Superior temporal gyrus (tissue), 1 donor: ENCODE measurements around the gene ZNF629.
A peak's percentile ranks its signal among the peaks of the same experiment; 100 is the strongest.

Experiments used
- DNase-seq: peaks from one replicate; pipeline ENCODE4 v3.0.0-alpha.2; 2016; ENCODE audit errors: extremely low spot score

Gene ZNF629

DNA sequence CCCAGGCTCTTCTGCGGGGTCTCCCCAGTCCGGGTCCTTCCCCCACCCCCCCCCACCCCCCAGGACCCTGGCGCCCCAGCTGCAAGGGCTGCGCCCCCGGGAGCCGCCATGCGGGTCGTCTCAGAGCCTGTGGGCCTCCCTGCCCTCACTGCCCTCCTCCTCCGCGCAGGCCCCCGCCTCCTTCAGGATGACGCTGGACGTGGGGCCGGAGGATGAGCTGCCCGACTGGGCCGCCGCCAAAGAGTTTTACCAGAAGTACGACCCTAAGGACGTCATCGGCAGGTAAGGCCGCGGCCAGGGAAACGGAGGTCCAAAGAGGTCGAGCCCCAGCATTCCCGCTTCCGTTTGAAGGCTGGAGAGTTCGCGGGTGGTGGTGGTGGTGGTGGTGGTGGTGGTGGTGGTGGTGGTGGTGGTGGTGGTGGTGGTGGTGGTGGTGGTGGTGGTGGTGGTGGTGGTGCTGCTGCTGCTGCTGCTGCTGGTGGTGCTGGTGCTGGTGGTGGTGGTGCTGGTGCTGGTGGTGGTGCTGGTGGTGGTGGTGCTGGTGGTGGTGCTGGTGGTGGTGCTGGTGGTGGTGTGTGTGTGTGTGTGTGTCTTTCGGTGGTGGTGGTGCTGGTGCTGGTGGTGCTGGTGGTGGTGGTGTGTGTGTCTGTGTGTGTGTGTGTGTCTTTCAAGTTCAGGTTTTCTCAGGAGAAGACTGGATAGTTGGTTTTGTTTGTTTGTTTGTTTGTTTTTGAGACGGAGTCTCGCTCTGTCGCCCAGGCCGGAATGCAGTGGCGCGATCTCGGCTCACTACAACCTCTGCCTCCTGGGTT lies 38.2 kb downstream of the ZNF629 start:
- no peak for DNase-seq

DNA sequence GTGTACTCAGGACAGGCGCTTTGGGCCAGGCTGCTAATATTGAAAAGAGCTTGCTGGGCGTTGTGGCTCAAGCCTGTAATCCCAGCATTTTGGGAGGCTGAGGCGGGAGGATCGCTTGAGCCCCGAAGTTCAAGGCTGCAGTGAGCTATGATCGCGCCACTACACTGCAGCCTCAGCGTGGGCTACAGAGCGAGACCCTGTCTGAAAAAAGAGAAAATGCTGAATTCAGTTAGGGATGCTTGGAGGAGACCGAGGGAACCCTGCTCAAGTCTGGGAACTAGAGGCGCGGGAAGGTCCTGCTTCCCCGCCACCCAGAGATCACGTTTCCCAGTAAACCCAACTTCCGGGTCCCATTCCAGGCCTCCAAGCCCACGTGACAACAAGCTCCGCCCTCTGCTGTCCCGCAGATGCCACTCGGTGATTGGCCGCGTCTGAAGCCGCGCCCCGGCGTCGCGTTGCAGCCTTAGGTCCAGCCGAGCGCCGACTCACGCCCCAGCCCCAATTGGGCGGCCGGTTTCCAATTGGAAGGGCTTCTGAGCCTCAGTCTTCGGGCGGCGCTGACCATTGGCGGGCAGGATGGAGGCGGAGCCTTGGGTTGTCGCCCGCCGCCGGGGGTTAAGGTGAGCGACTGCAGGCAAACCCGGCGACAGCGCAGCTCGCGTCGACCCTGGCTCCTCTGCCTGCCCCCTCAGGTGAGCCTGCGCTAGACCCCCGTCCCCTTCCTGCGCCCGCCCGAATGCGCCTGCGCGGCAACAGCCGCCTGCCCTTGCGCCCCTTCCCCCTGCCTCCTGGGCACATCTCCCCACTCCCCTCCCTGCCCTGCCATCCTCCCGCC lies 39.0 kb downstream of the ZNF629 start, which contains the start of gene PHKG2:
PHKG2 (plus strand) TSS at position 627 of the 835 bp plus-strand sequence. CDS start 396 bp downstream, outside the sequence.
- DNase-seq = peak; percentile 99

DNA sequence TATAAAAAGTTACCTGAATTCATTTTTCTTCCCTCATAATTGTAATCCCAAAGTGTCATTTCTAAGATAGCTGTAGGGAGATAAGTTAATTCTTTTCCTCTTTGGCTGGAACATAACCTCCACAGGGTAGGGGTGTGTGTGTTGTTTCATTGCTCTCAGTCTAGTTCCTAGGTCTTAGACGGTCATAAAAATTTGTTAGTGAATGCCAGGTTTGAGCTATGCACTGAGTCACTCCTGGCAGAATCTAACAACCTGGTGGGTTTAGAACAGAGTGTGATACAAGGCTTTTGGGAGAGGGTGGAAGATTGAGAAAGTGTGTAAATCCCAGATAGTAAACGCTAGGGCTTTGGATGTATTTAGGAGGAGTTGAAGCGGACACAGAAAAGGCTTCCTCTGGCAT lies 39.7 kb downstream of the ZNF629 start:
- DNase-seq = no peak

GRCh38 chr16:30746638-30747175 lies 40.3 kb downstream of the ZNF629 start:
- no peak for DNase-seq

- no peak for DNase-seq
Measured at GRCh38 chr16:30745082-30745481, 41.9 kb downstream of the ZNF629 start.

DNA sequence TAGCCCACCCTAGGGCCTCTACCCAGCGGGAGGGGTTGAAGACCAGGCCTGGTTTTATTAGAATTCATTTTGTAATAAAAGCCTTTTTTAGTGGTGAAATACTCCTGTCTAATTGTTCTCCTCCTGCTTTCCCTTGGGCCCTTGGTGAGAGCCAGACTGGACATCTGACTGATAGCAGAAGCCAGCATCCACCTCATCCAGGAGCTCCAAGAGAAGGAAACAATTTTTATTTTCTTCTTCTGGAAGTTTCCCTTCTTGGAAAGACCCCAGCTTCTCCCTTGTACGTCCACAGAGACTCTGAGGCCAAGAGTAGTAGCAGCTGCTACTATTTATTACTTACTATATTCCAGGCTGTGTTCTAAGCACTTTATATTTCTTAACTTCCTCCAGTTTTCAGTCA lies 42.8 kb downstream of the ZNF629 start:
- no peak for DNase-seq

DNA sequence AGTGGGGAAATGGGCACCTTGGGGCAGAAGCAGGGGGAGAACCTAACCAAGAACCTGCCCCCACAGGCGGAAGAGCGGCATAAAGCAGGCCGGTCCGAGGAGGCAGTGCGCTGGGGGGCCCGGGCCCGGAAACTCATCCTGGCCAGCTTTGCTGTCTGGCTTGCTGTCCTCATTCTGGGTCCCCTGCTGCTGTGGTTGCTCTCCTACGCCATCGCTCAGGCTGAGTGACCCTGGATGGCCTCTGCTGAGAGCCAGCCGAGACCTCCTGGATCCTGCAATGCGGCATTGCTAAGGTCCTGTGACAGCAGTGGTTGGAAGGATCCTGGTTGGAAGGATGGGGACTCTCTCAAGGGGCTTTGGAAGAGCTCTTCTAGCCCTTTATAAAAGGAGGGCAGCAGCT lies 43.3 kb downstream of the ZNF629 start:
- no peak for DNase-seq

DNA sequence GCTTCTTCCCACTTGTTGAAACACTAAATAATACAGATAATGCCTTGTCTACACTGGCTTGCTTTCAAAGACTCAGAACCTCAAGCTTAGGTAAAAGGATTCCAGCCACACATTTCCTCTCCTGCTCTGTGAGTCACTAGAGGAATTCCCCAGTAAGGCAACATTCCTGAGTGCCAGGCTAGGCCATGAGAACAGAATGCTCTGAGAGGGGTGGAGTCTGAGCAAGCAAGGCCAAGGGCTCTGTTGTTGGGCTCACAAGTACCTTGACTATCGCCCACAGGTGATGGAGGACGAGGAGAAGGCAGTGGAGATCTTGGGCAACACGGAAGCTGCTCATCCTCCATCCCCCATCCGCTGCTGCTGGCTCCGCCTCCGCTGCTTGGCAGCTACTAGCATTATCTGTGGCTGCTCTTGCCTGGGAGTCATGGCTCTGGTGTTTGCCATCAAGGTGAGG lies 45.5 kb downstream of the ZNF629 start:
- no peak for DNase-seq

- no peak for DNase-seq
Measured at GRCh38 chr16:30740364-30741251, 46.4 kb downstream of the ZNF629 start.

- DNase-seq = no peak
Measured at GRCh38 chr16:30738984-30739951, 47.7 kb downstream of the ZNF629 start.

DNA sequence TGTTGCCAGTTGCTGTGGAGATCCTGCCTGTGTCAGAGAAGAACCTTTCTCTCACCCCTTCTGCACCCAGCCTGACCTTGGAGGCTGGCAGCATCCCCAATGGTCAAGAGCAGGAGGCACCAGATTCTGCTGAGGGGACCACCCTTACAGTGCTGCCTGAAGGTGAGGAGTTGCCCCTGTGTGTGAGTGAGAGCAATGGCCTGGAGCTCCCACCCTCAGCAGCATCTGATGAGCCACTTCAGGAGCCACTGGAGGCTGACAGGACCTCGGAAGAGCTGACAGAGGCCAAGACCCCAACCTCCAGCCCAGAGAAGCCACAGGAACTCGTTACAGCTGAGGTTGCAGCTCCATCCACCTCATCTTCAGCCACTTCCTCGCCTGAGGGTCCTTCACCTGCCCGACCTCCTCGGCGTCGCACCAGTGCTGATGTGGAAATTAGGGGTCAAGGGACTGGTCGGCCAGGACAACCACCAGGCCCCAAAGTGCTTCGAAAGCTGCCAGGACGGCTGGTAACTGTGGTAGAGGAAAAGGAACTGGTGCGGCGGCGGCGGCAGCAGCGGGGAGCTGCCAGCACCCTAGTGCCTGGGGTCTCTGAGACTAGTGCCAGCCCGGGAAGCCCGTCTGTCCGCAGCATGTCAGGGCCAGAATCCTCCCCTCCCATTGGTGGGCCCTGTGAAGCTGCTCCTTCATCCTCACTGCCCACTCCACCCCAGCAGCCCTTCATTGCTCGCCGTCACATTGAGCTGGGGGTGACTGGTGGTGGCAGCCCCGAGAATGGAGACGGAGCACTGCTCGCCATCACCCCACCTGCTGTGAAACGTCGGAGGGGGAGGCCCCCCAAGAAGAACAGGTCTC lies 49.0 kb downstream of the ZNF629 start:
- no peak for DNase-seq

DNA sequence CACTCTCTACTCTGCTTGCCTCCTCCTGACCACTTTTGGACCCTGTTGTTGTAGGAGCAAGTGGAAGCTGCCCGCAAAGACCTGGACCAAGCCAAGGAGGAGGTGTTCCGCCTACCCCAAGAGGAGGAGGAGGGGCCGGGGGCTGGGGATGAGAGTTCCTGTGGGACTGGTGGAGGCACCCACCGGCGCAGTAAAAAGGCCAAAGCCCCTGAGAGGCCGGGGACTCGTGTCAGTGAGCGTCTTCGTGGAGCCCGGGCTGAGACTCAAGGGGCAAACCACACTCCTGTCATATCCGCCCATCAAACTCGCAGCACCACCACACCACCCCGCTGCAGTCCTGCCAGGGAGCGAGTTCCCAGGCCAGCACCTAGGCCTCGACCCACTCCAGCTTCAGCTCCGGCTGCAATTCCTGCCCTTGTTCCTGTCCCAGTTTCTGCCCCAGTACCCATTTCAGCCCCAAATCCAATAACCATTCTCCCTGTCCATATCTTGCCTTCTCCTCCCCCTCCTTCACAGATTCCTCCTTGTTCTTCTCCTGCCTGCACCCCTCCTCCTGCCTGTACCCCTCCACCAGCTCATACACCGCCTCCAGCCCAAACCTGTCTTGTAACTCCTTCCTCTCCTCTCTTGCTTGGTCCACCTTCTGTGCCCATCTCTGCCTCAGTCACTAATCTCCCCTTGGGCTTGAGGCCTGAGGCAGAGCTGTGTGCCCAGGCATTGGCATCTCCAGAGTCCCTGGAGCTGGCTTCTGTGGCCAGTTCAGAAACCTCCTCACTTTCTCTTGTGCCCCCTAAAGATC lies 49.8 kb downstream of the ZNF629 start:
- DNase-seq = no peak

- DNase-seq = no peak
Measured at GRCh38 chr16:30731411-30731810, 55.6 kb downstream of the ZNF629 start.

DNA sequence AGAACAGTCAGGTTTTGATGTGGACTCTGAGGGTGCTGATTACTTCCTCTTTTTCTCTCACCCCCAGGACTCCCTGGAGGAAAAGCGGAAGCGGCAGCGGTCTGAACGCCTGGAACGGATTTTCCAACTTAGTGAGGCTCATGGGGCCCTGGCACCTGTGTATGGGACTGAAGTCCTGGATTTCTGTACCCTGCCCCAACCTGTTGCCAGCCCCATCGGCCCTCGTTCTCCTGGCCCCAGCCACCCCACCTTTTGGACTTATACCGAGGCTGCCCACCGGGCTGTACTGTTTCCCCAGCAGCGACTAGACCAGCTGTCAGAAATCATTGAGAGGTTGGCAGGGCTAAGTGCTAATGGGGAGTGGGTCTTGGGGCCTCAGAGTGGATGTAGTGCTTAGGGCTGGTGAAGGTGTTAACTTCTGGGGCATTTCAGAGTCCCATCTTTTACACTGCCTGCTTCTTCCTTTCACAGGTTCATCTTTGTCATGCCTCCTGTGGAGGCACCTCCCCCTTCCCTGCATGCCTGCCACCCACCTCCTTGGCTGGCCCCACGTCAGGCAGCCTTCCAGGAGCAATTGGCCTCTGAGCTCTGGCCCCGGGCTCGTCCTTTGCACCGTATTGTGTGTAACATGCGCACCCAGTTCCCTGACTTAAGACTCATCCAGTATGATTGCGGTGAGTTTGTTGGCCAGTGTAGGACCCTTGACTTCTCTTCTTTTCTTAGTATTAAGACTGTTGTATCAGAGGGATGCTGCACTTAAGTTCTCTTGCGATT lies 57.9 kb downstream of the ZNF629 start:
- DNase-seq = no peak
